GM23248 (cell line): ENCODE results near the gene LILRB5. TPM values are rescaled to one million over a fixed set of nuclear protein-coding genes. Genes with fewer than 3 reads are reported as not detected.
A peak's percentile ranks its signal among the peaks of the same experiment; 100 is the strongest.
"Not testable (repeated sequence)": the region's sequence is repeated elsewhere in the genome, so short reads cannot be mapped to it uniquely, and the experiment has no call there.

Experiments used
- DNase-seq: peaks from one replicate; pipeline ENCODE4 v3.0.0-alpha.2; 2015
- H2AFZ ChIP-seq: fragments of 200-600 bp; sonication (generic); 2 replicates; pipeline ENCODE4 v1.6.1; 2016; ENCODE audit warnings: antibody characterized with exemption
- H3F3A ChIP-seq: fragments of 200-600 bp; sonication (generic); 2 replicates; pipeline ENCODE4 v1.6.1; 2016; ENCODE audit warnings: mild to moderate bottlenecking, antibody characterized with exemption, mixed run types; ENCODE audit not compliant: insufficient read depth
- H3K27ac ChIP-seq: fragments of 200-600 bp; sonication (generic); 2 replicates; pipeline ENCODE4 v1.5.1; 2016; ENCODE audit warnings: mild to moderate bottlenecking
- H3K27me3 ChIP-seq: fragments of 200-600 bp; sonication (generic); replicated peaks from 2 replicates; pipeline ENCODE4 v1.6.1; 2016; ENCODE audit warnings: mild to moderate bottlenecking; ENCODE audit not compliant: insufficient read depth
- H3K36me3 ChIP-seq: fragments of 200-600 bp; sonication (generic); 2 replicates; pipeline ENCODE4 v1.6.1; 2016; ENCODE audit warnings: low read depth, mild to moderate bottlenecking
- H3K4me1 ChIP-seq: fragments of 200-600 bp; sonication (generic); 2 replicates; pipeline ENCODE4 v1.6.1; 2016; ENCODE audit warnings: mild to moderate bottlenecking; ENCODE audit not compliant: insufficient read depth
- H3K4me2 ChIP-seq: fragments of 200-600 bp; sonication (generic); one replicate; pipeline ENCODE4 v1.6.1; 2016; ENCODE audit warnings: mild to moderate bottlenecking; ENCODE audit not compliant: unreplicated experiment
- H3K4me3 ChIP-seq: fragments of 200-600 bp; sonication (generic); 2 replicates; pipeline ENCODE4 v1.5.1; 2016; ENCODE audit warnings: mild to moderate bottlenecking
- H3K79me2 ChIP-seq: fragments of 200-600 bp; sonication (generic); 2 replicates; pipeline ENCODE4 v1.6.1; 2016; ENCODE audit warnings: mild to moderate bottlenecking; ENCODE audit not compliant: insufficient read depth
- H3K9ac ChIP-seq: fragments of 200-600 bp; sonication (generic); 2 replicates; pipeline ENCODE4 v1.6.1; 2016; ENCODE audit warnings: mild to moderate bottlenecking
- H3K9me2 ChIP-seq: fragments of 200-600 bp; sonication (generic); 2 replicates; pipeline ENCODE4 v1.6.1; 2016; ENCODE audit warnings: mixed run types, mild to moderate bottlenecking, moderate library complexity; ENCODE audit not compliant: insufficient read depth
- H3K9me3 ChIP-seq: fragments of 200-600 bp; sonication (generic); one replicate; pipeline ENCODE4 v1.6.1; 2017; ENCODE audit warnings: low read depth
- H4K20me1 ChIP-seq: fragments of 200-600 bp; sonication (generic); 2 replicates; pipeline ENCODE4 v1.6.0; 2016; ENCODE audit not compliant: insufficient read depth
- EZH2 ChIP-seq: fragments of 200-600 bp; sonication (generic); IDR thresholded peaks from 2 replicates; pipeline ENCODE4 v1.6.1; 2018; ENCODE audit warnings: antibody characterized with exemption, mild to moderate bottlenecking; ENCODE audit not compliant: insufficient read depth, poor library complexity, severe bottlenecking
- EZH2phosphoT487 ChIP-seq: fragments of 200-600 bp; sonication (generic); IDR thresholded peaks from 2 replicates; pipeline ENCODE4 v1.6.1; 2018; ENCODE audit warnings: antibody characterized with exemption, moderate library complexity, mild to moderate bottlenecking, low read depth; ENCODE audit not compliant: insufficient read depth
- WGBS, 2 experiments: methylation state at CpG; one replicate each; pipeline ENCODE4 v1.1.6; 2015 to 2017; ENCODE audit warnings: low lambda C conversion rate in 2 of 2, low coverage in 1 of 2; ENCODE audit errors: missing lambda C conversion rate in 2 of 2; 5-methylcytosine and 5-hydroxymethylcytosine counted together
- in situ Hi-C: fragments of 300-500 bp; cut with MboI; formaldehyde crosslinking; loops from 2 replicates; pipeline ENCODE4 v1.15.0; 2020
- polyA plus RNA-seq: library from polyadenylated mRNA; unstranded; fragments of >200 nt; fragmentation: Nextera tagmentation; extraction: Ambion mirVana; gene quantifications from 2 replicates; pipeline ENCODE4 v1.2.1, GENCODE V29; 2016
- total RNA-seq: library from RNA; depleted of rRNA; stranded (reverse); fragments of >200 nt; shearing (Covaris generic); gene quantifications from 2 replicates; pipeline ENCODE4 v1.2.3, GENCODE V29; 2014

LILRB5 gene
- total and polyA plus RNA-seq, 2 experiments from 2014 or later, result not detected

DNA sequence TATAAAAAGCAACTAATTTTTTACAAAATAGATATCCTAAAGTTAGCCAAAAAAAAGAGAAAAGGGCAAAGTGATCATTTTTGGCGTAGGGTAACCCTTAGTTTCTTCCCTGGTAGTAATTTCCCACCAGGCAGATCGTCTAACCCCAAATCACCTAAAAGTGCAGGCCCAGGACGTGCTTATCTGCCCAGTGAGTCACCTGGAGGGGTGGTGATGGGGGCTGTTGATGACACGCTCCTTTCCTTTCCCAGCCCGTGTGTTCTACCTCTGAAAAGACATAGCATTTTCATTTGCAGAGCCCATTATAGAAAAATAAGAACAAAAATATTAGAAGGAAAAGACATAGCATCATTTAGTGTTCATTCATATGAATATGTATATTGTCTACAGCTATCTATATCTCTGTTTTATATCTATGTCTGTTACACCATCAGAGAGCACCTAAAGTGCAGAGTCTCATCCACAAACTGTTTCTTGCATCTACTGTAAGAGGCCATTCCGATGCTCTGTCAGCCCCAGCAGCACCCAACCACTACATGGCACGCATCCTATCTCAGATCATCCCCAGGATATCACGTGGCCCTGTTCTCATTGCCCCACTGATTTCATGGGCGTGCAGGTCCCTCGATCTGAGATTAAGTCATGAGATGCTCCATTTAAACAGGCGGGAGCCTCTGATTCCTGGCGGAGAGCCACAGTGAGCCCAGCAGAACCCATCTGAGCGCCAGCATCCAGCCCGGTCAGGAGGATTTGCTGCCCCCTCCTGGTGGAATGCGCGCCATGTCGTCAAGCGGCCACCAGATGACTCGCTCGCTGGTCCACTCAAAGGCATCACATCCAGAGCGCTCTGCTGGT is 25.8 kb downstream of the LILRB5 start:
- in situ Hi-C loops, result no loop called here
- no peaks in the 10 kb centered on the region for H3K36me3 ChIP-seq
- H3K9me2 ChIP-seq, result no peaks in the 10 kb centered on the region
- no peak overlapping the region for H2AFZ ChIP-seq
- no peaks in the 10 kb centered on the region for H3K9me3 ChIP-seq
- no peak overlapping the region for H3K4me2 ChIP-seq
- no peak overlapping the region for H3K9ac ChIP-seq
- H3K79me2 ChIP-seq, result no peaks in the 10 kb centered on the region
- DNase-seq, result peak; percentile 86
- WGBS, 2 experiments, result 10 to 15% methylated on average over 21 of the region's 21 CpGs
- H3K27ac ChIP-seq, result no peak overlapping the region
- no peaks in the 10 kb centered on the region for H3F3A ChIP-seq
- no peaks in the 10 kb centered on the region for H3K4me1 ChIP-seq
- H3K27me3 ChIP-seq, result peaks cover 12% of the 10 kb centered on the region
- no peak overlapping the region for H3K4me3 ChIP-seq
- TF ChIP-seq EZH2 (no peak), EZH2phosphoT487 (no peak)
- H4K20me1 ChIP-seq, result no peaks in the 10 kb centered on the region

DNA sequence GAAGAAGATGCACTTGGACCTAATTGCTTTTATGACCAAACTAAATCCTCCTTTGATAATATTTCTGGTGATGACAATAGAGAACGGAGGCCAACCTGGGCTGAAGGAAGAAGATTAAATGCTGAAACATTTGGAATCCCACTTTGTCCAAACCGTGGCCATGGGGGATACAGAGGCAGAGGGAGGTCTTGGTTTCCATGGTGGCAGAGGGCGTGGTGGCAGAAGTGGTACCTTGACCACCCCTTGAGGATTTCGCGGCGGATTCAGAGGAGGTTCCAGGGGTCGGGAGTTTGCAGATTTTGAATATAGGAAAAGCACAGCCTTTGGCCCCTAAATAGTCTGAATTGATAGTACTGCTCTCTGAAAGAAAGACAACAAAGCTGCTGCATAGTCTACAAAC is 27.0 kb downstream of the LILRB5 start:
- no peaks in the 10 kb centered on the region for H3K4me1 ChIP-seq
- no peak overlapping the region for H3K9ac ChIP-seq
- H3K36me3 ChIP-seq, result no peaks in the 10 kb centered on the region
- H3K9me2 ChIP-seq, result no peaks in the 10 kb centered on the region
- H3K79me2 ChIP-seq, result no peaks in the 10 kb centered on the region
- 65 to 69% methylated on average over 7 of the region's 7 CpGs for WGBS, 2 experiments
- no peak for DNase-seq
- TF ChIP-seq EZH2 (no peak), EZH2phosphoT487 (no peak)
- H3K27ac ChIP-seq, result no peak overlapping the region
- no peaks in the 10 kb centered on the region for H4K20me1 ChIP-seq
- in situ Hi-C loops, result no loop called here
- no peak overlapping the region for H3K4me3 ChIP-seq
- H3K27me3 ChIP-seq, result peaks cover 11% of the 10 kb centered on the region
- no peaks in the 10 kb centered on the region for H3F3A ChIP-seq
- H3K4me2 ChIP-seq, result no peak overlapping the region
- no peaks in the 10 kb centered on the region for H3K9me3 ChIP-seq
- H2AFZ ChIP-seq, result no peak overlapping the region

DNA sequence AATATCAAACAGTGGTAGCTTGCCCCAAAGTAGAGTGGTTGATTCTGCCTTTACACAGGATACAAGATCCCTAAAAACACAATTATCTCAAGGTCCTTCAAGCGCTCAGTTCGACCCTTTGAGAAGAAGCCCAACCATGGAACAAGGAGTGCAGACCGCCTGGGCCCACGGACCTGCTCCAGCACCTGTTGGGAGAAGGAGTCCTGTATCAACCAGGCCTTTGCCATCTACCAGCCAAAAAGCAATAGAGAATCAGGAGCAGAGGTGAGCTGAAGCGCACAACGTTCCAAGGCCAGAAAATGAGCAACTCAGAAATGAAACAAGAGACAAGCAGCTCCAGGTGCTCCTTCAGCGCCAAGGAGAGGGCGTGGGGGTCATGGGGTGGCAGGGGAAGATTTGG is 27.9 kb downstream of the LILRB5 start:
- DNase-seq, result no peak
- TF ChIP-seq EZH2 (no peak), EZH2phosphoT487 (no peak)
- Histone ChIP-seq H3K27ac (no peak overlapping the region), H3K4me2 (no peak overlapping the region), H3K9me2 (no peaks in the 10 kb centered on the region), H3F3A (no peaks in the 10 kb centered on the region), H3K36me3 (no peaks in the 10 kb centered on the region), H3K79me2 (no peaks in the 10 kb centered on the region), H3K4me3 (no peak overlapping the region), H3K27me3 (peaks cover 5% of the 10 kb centered on the region; the same call in 1 of the 2 replicates), H3K9ac (no peak overlapping the region), H3K9me3 (no peaks in the 10 kb centered on the region), H2AFZ (no peak overlapping the region), H4K20me1 (no peaks in the 10 kb centered on the region), H3K4me1 (no peaks in the 10 kb centered on the region)
- in situ Hi-C loops, result no loop called here
- 55 to 61% methylated on average over 8 of the region's 8 CpGs for WGBS, 2 experiments

DNA sequence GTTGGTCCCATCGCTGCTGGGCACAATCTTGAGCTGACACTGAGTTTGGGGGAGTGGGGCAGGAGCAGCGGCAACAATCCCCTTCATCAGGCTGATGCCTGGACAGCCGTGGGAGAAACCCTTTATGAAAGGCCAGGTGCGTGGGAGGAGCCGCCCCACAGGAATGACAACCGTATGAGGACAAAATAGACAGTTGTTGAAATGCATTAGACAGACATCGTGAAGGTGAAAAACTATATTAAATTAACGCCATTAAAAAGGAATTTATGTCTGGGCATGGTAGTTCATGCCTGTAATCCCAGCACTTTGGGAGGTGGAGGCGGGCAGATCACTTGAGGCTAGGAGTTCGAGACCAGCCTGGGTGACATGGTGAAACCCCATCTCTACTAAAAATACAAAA is 32.5 kb downstream of the LILRB5 start:
- H3K9me2 ChIP-seq, H3K79me2 ChIP-seq, H3F3A ChIP-seq, H3K27ac ChIP-seq, H3K27me3 ChIP-seq, H3K9ac ChIP-seq, H3K4me1 ChIP-seq, DNase-seq, in situ Hi-C loops, H3K4me2 ChIP-seq, H4K20me1 ChIP-seq, H3K36me3 ChIP-seq, H3K4me3 ChIP-seq, H3K9me3 ChIP-seq, H2AFZ ChIP-seq: not testable (repeated sequence)
- 81 to 82% methylated on average over 7 to 9 of the region's 10 CpGs for WGBS, 2 experiments

DNA sequence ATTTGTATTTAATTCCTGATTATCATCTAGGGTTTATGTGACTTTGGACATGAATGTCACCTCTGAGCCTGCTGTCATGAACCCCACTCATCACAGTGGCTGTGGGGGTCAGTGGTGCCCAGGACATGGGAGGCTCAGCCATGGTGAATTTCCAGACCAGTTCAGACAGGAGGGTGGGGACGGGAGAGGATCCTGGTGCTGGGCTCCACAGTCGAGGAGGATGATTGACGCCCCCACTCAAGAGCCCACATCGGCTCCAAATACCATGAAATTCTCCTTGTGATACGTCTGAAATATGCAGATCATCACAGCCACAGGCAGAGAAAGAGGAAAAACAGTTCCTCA is 33.2 kb downstream of the LILRB5 start:
- DNase-seq, H3K4me1 ChIP-seq, H3K9me3 ChIP-seq, H3K36me3 ChIP-seq, H3K27ac ChIP-seq, H2AFZ ChIP-seq, H3K9me2 ChIP-seq, H3K4me2 ChIP-seq, H3K27me3 ChIP-seq, H3K79me2 ChIP-seq, H3K4me3 ChIP-seq, H3K9ac ChIP-seq, in situ Hi-C loops, H3F3A ChIP-seq, H4K20me1 ChIP-seq: not testable (repeated sequence)
- WGBS, 2 experiments, result 55 to 67% methylated on average over 5 of the region's 5 CpGs

DNA sequence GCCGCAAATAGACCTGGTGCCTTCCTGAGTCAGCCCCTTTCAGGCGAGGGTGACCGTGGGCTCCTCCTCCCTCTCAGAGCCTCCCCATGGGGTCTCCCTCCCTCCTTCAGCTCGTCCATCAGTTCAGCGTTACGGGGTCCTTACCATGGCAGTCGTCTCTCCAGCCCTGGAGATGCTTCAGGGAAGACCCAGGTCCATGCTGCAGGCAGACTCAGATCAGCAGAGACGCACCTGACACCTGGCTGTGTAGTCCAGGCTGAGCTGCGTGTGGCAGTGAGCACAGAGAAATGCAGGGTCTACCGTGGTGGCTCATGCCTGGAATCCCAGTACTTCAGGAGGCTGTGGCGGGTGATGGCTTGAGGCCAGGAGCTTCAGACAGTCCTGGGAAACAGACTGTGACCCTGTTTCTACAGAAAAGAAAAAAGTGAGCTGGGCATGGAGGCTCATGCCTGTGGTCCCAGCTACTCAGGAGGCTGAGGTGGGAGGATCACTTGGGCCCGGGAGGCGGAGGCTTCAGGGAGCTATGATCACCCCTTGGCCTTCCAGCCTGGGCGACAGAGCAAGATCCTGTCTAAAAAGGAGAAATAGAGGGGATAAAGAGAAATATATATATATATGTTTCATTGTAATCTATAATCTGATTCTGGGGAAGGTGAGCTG is 33.7 kb downstream of the LILRB5 start:
- H3K27ac ChIP-seq, H3F3A ChIP-seq, H3K9me3 ChIP-seq, H4K20me1 ChIP-seq, H3K4me2 ChIP-seq, H3K79me2 ChIP-seq, H3K9ac ChIP-seq, H3K4me3 ChIP-seq, H2AFZ ChIP-seq, H3K9me2 ChIP-seq, DNase-seq, H3K27me3 ChIP-seq, H3K4me1 ChIP-seq, in situ Hi-C loops, H3K36me3 ChIP-seq: not testable (repeated sequence)
- 49 to 61% methylated on average over 14 of the region's 14 CpGs for WGBS, 2 experiments
